Endothelial cell of umbilical vein (primary cell): ENCODE data around the gene ARHGEF1. TPM values are rescaled to one million over a fixed set of nuclear protein-coding genes. Genes with fewer than 3 reads are reported as not detected.

Source experiments
- BruUV-seq: library from RNA; stranded (reverse); fragments of 400-500 nt; replicated peaks from 2 replicates; lab custom pipeline; 2021; lab: Mats Ljungman, UMichigan
- CTCF ChIA-PET: fragments of 300-600, 350-600 bp; sonication (Branson Sonifier 250); formaldehyde crosslinking; loops from one replicate; lab custom pipeline; 2021; ENCODE audit warnings: antibody characterized with exemption, inconsistent platforms; lab: Charles Lee
- POLR2A ChIA-PET: fragments of 300-600, 350-600 bp; sonication (Branson Sonifier 250); formaldehyde crosslinking; loops from one replicate; lab custom pipeline; 2021; ENCODE audit warnings: antibody characterized with exemption, inconsistent platforms; lab: Charles Lee
- DNase-seq: peaks from one replicate; pipeline ENCODE4 v3.0.0-alpha.2; 2011; ENCODE audit warnings: low read depth, low spot score
- FAIRE-seq: peaks from 2 replicates; lab custom pipeline; 2011; peaks lifted over from hg19 to GRCh38; lab: Jason Lieb, UNC
- H2AFZ ChIP-seq: 2 replicates; pipeline ENCODE4 v1.6.0; 2012; ENCODE audit warnings: low read depth, low read length, control low read depth, inconsistent platforms
- H3K27ac ChIP-seq: 2 replicates; pipeline ENCODE4 v1.5.1; 2011; ENCODE audit warnings: low read depth, mild to moderate bottlenecking, control low read depth, low read length, moderate library complexity; ENCODE audit not compliant: insufficient read depth
- H3K27me3 ChIP-seq, 2 experiments: 2 replicates each; pipeline versions ENCODE4 v1.6.0 to v1.6.1; 2011; ENCODE audit warnings: low read length in 2 of 2, mixed read lengths in 1 of 2; ENCODE audit not compliant: control insufficient read depth in 2 of 2, insufficient read depth in 2 of 2
- H3K36me3 ChIP-seq, 2 experiments: 2 replicates in 1 of 2; 3 replicates in 1 of 2; pipeline ENCODE4 v1.5.1; 2011; ENCODE audit warnings: low read length in 2 of 2, mild to moderate bottlenecking in 1 of 2, moderate library complexity in 1 of 2; ENCODE audit not compliant: control insufficient read depth in 2 of 2, insufficient read depth in 2 of 2; ENCODE audit errors: extremely low read depth in 1 of 2
- H3K4me1 ChIP-seq: 3 replicates; pipeline ENCODE4 v1.5.1; 2011; ENCODE audit warnings: mild to moderate bottlenecking, low read length; ENCODE audit not compliant: control insufficient read depth, insufficient read depth; ENCODE audit errors: extremely low read depth
- H3K4me2 ChIP-seq: 2 replicates; pipeline ENCODE4 v1.6.1; 2011; ENCODE audit warnings: low read length, control low read depth, mixed read lengths; ENCODE audit not compliant: insufficient read depth
- H3K4me3 ChIP-seq, 3 experiments: fragments of 200-600 bp in 1 of 3; sonication (generic), shearing (Covaris generic) in 1 of 3; replicated peaks in 1 of 3; 2 replicates each; pipeline ENCODE4 v1.5.1; 2011 to 2016; ENCODE audit warnings: control low read depth in 3 of 3, low read length in 3 of 3, mild to moderate bottlenecking in 2 of 3, inconsistent platforms in 1 of 3, low read depth in 1 of 3, moderate library complexity in 1 of 3; ENCODE audit not compliant: insufficient read depth in 1 of 3
- H3K79me2 ChIP-seq: 2 replicates; pipeline ENCODE4 v1.6.0; 2012; ENCODE audit warnings: low read length, inconsistent platforms; ENCODE audit not compliant: control insufficient read depth, insufficient read depth
- H3K9ac ChIP-seq: replicated peaks from 2 replicates; pipeline ENCODE3; 2011; ENCODE audit warnings: low read length, control low read depth; ENCODE audit not compliant: insufficient read depth; ENCODE audit errors: extremely low read depth
- H3K9me1 ChIP-seq: replicated peaks from 3 replicates; pipeline ENCODE4 v1.6.0; 2011; ENCODE audit warnings: mild to moderate bottlenecking, low read length; ENCODE audit not compliant: control insufficient read depth, insufficient read depth; ENCODE audit errors: extremely low read depth
- H3K9me3 ChIP-seq: replicated peaks from 2 replicates; pipeline ENCODE4 v1.5.1; 2012; ENCODE audit warnings: low read length, inconsistent platforms; ENCODE audit not compliant: control insufficient read depth, insufficient read depth
- H4K20me1 ChIP-seq: replicated peaks from 2 replicates; pipeline ENCODE3; 2011; ENCODE audit warnings: mild to moderate bottlenecking, low read length; ENCODE audit not compliant: control insufficient read depth, insufficient read depth; ENCODE audit errors: extremely low read depth
- FOS ChIP-seq: IDR thresholded peaks from 2 replicates; pipeline ENCODE4 v1.6.1; 2011; ENCODE audit warnings: mild to moderate bottlenecking, low read length, moderate library complexity, borderline replicate concordance; ENCODE audit not compliant: insufficient read depth
- GATA2 ChIP-seq: IDR thresholded peaks from 2 replicates; pipeline ENCODE4 v1.7.0; 2011; ENCODE audit warnings: low read depth, mild to moderate bottlenecking, moderate library complexity, mixed read lengths, low read length; ENCODE audit not compliant: insufficient read length, insufficient read depth
- JUN ChIP-seq: IDR thresholded peaks from 2 replicates; pipeline ENCODE4 v1.6.1; 2011; ENCODE audit warnings: borderline replicate concordance, low read depth; ENCODE audit not compliant: insufficient read length, insufficient read depth
- MYC ChIP-seq: IDR thresholded peaks from one replicate; pipeline ENCODE4 v1.6.1; 2011; ENCODE audit warnings: mild to moderate bottlenecking, low read depth, low read length
- POLR2A ChIP-seq: IDR thresholded peaks from 2 replicates; pipeline ENCODE4 v1.6.1; 2012; ENCODE audit warnings: low read depth, mild to moderate bottlenecking, control low read depth, low read length
- POLR2AphosphoS5 ChIP-seq: IDR thresholded peaks from 2 replicates; pipeline ENCODE4 v1.6.1; 2012; ENCODE audit warnings: low read depth, mild to moderate bottlenecking, control low read depth, low read length, moderate library complexity; ENCODE audit not compliant: insufficient read depth
- dilution Hi-C: fragments of 300-500 bp; cut with MboI; formaldehyde crosslinking; loops from one replicate; pipeline ENCODE4 v1.15.0; 2019; ENCODE audit warnings: low sequenced_read_pairs; ENCODE audit not compliant: extremely low pct_ligation_motif_present
- intact Hi-C: fragments of 100-400 bp; cut with micrococcal nuclease; formaldehyde crosslinking; loops from one replicate; pipeline ENCODE4 v1.10.0; 2022
- polyA plus RNA-seq, 4 experiments: library from polyadenylated mRNA; depleted of rRNA in 3 of 4; stranded (reverse) in 3 of 4; unstranded in 1 of 4; fragments of >200 nt; gene quantifications; 2 replicates each; pipeline versions ENCODE4 v1.2.1 to v1.2.3, GENCODE V29; 2011 to 2012; ENCODE audit warnings: missing spikeins in 1 of 4
- total RNA-seq: library from RNA; stranded (reverse); gene quantifications from 2 replicates; pipeline ENCODE4 v1.2.3, GENCODE V29; 2021
- TF ChIP-seq, protein P1 (sequence below): IDR thresholded peaks from 2 replicates; pipeline ENCODE4 v1.6.1; 2011; ENCODE audit not compliant: insufficient read depth, insufficient read length
- TF ChIP-seq, protein P2 (sequence below), 2 donors: IDR thresholded peaks; 1 replicate in 1 of 2; 2 replicates in 1 of 2; pipeline ENCODE4 v1.5.1; 2011; ENCODE audit warnings: low read length in 2 of 2, mild to moderate bottlenecking in 2 of 2, moderate library complexity in 2 of 2, control low read depth in 1 of 2, inconsistent platforms in 1 of 2, low read depth in 1 of 2; ENCODE audit not compliant: insufficient read depth in 1 of 2; ENCODE audit errors: extremely low read depth in 1 of 2

The ARHGEF1 gene
- total and polyA plus RNA-seq, 2 donors (not counting 3 experiments of a cell fraction or from before 2014, with no cell fraction given) = 65.4 to 123 TPM

DNA sequence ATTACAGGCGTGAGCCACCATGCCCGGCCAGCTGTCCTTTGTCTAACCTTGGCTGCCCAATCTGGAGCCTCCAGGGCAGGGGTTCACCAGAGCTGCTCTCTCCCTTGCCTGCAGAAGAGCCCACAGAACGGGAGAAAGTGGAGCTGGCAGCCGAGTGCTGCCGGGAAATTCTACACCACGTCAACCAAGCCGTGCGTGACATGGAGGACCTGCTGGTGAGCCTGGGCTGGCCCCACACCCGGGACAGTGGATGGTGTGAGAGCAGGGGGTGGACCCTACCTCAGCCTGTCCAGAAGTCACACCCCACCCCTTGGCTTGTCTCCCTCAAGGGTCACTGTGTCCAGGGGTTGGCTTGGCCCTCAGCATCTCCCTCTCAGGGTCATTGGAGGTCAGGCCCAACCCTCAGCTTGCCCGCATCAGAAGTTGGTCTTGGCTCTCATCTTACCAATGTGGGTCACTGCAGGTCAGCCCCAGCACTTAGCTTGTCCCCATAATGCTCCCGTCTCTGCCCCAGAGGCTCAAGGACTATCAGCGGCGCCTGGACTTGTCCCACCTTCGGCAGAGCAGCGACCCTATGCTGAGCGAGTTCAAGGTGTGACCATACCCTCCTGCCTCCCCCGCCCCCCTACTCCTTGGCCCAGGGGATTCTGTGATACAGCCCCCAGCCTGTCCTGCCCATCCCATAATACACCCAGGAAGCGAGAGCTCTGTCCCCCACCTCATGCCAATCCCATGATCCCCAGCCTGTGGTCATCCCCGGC lies 20.4 kb downstream of the ARHGEF1 start:
- Histone ChIP-seq H3K4me3 (no peak overlapping the region), H3K9ac (no peak overlapping the region), H2AFZ (no peak overlapping the region), H3K9me1 (no peaks in the 10 kb centered on the region), H3K4me1 (no peaks in the 10 kb centered on the region), H3K4me2 (no peak overlapping the region), H3K27ac (no peak overlapping the region), H3K79me2 (no peaks in the 10 kb centered on the region), H4K20me1 (no peaks in the 10 kb centered on the region), H3K27me3 (no peaks in the 10 kb centered on the region), H3K36me3 (peaks cover 9 to 59% of the 10 kb centered on the region in 2 experiments), H3K9me3 (no peaks in the 10 kb centered on the region)
- dilution Hi-C loops = no loop called here
- intact Hi-C loops = no loop called here
- ChIA-PET POLR2A (interaction anchor here (0.8 kb wide), 1 partner anchor 42 kb away, joined by 3 read pairs; no protein-coding TSS in a partner anchor), CTCF (interaction anchor here (0.9 to 1.3 kb wide), 2 partner anchors 30 to 132 kb away, joined by 3 to 5 read pairs; no protein-coding TSS in a partner anchor)
- DNase-seq = no peak
- FAIRE-seq = no peak
- no TSS peak for BruUV-seq
- TF ChIP-seq POLR2A (no peak), MYC (no peak), POLR2AphosphoS5 (no peak), GATA2 (no peak), JUN (no peak), FOS (no peak)
- TF ChIP-seq, protein P1, sequence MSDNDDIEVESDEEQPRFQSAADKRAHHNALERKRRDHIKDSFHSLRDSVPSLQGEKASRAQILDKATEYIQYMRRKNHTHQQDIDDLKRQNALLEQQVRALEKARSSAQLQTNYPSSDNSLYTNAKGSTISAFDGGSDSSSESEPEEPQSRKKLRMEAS = no peak
- TF ChIP-seq, protein P2, sequence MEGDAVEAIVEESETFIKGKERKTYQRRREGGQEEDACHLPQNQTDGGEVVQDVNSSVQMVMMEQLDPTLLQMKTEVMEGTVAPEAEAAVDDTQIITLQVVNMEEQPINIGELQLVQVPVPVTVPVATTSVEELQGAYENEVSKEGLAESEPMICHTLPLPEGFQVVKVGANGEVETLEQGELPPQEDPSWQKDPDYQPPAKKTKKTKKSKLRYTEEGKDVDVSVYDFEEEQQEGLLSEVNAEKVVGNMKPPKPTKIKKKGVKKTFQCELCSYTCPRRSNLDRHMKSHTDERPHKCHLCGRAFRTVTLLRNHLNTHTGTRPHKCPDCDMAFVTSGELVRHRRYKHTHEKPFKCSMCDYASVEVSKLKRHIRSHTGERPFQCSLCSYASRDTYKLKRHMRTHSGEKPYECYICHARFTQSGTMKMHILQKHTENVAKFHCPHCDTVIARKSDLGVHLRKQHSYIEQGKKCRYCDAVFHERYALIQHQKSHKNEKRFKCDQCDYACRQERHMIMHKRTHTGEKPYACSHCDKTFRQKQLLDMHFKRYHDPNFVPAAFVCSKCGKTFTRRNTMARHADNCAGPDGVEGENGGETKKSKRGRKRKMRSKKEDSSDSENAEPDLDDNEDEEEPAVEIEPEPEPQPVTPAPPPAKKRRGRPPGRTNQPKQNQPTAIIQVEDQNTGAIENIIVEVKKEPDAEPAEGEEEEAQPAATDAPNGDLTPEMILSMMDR (IDR thresholded peaks at IDR 0.05; ENCODE audit: extremely low read depth in 1 of 2, insufficient read depth in 1 of 2, low read depth in 1 of 2, low read length in 2 of 2) = no peak
